Peyer's patch (tissue), 4 donors: Measurements from ENCODE around the gene MYO5C.

ENCODE experiments used
- POLR2A ChIP-seq, 2 donors: fragments of 450-650 bp; IDR thresholded peaks; one replicate each; pipeline ENCODE4 v1.5.1; 2017; ENCODE audit warnings: antibody characterized with exemption in 2 of 2, mild to moderate bottlenecking in 2 of 2, moderate library complexity in 2 of 2
- TF ChIP-seq, protein P1 (sequence below), 6 experiments: fragments of 450-650 bp in 4 of 6; fragments of 200-600 bp in 2 of 6; sonication (generic) in 1 of 6; IDR thresholded peaks; one replicate each; pipeline ENCODE4 v1.5.1; 2017 to 2019; ENCODE audit warnings: antibody characterized with exemption in 6 of 6, mild to moderate bottlenecking in 3 of 6, moderate library complexity in 1 of 6

DNA sequence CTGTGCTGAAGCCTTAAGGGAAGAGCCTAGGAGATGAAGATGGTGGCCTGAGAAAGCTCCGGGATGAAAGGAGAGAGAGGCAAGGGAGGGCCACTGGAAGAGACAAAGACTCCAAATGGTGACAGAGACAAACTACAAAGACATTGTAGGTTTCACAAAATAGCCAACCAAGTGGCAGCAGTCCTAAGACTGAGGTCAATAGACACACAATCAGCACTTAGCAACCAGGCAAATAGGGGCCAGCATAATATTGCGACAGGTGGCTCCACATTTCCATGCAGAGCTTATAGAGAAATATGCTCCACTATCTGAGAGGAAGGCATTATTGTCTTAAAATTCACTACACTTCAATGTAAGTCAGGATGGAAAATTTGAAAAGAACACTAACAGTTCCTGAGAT lies 22.1 kb upstream of the MYO5C start:
- no peak for TF ChIP-seq POLR2A (IDR thresholded peaks at IDR 0.05)
- TF ChIP-seq, protein P1, sequence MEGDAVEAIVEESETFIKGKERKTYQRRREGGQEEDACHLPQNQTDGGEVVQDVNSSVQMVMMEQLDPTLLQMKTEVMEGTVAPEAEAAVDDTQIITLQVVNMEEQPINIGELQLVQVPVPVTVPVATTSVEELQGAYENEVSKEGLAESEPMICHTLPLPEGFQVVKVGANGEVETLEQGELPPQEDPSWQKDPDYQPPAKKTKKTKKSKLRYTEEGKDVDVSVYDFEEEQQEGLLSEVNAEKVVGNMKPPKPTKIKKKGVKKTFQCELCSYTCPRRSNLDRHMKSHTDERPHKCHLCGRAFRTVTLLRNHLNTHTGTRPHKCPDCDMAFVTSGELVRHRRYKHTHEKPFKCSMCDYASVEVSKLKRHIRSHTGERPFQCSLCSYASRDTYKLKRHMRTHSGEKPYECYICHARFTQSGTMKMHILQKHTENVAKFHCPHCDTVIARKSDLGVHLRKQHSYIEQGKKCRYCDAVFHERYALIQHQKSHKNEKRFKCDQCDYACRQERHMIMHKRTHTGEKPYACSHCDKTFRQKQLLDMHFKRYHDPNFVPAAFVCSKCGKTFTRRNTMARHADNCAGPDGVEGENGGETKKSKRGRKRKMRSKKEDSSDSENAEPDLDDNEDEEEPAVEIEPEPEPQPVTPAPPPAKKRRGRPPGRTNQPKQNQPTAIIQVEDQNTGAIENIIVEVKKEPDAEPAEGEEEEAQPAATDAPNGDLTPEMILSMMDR (IDR thresholded peaks at IDR 0.05), result no peak
